Omental fat pad (tissue), 4 donors: ENCODE measurements around the gene CTDSPL. TPM values are rescaled to one million over a fixed set of nuclear protein-coding genes. Genes with fewer than 3 reads are reported as not detected.
"Not testable (repeated sequence)": the region's sequence is repeated elsewhere in the genome, so short reads cannot be mapped to it uniquely, and the experiment has no call there.

Experiments used
- ATAC-seq: fragments of 150-250 bp; one replicate; pipeline ENCODE4 v1.9.1; 2016; ENCODE audit warnings: mild to moderate bottlenecking, moderate library complexity; ENCODE audit not compliant: low FRiP score
- DNase-seq: peaks from one replicate; pipeline ENCODE4 v3.0.0-alpha.2; 2019; ENCODE audit warnings: low spot score
- small RNA-seq: library from RNA; depleted of rRNA; stranded (forward); fragments of <200 nt; gene quantifications from one replicate; pipeline ENCODE3, GENCODE V24; 2016
- total RNA-seq, 4 donors: library from RNA; depleted of rRNA; stranded (reverse); fragments of >200 nt; gene quantifications; one replicate each; pipeline ENCODE4 v1.1.0, GENCODE V29; 2016
- TF ChIP-seq, protein P1 (sequence below), 3 donors: fragments of 450-650 bp; IDR thresholded peaks; one replicate each; pipeline ENCODE4 v1.5.1; 2016 to 2017; ENCODE audit warnings: antibody characterized with exemption in 3 of 3, mild to moderate bottlenecking in 3 of 3, moderate library complexity in 2 of 3

Gene CTDSPL
- total RNA-seq, 4 donors from 2014 or later, result 23.9 to 41.8 (median 33.2) TPM

DNA sequence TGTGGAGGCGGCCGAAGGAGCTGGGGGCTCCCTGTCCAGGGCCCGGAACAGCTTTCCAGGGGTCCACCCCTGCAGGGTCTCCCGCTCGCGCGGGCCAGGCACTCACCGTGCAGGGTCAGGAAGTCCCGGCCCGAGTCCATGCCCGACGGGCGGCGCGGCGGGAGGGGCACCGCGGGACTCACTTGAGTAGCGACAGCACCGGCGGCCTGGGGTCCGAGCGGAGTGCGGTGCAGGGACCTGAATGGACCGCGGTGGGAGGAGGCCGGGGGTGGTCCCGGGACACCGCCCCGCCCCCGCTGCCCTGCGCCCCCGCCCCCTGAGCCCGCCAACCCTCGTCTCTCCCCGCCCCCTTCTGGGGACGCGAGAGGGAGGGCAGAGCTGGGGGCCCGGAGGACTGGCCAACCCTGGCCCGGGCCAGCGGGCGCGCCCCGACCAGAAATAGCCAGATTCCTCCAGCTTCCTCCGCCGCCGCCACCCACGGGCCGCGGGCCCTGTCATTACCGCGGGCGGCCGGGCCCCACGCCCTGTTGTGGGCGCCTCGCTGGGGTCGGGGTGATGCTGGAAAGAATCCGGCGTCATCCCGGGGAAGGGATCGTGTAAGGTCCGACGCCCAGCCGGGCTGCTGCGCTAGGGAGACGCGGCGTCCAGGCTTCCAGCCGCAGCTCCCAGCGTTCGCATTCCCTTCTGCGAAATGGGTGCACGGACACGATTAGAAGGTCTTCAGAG lies 167.9 kb downstream of the CTDSPL start, which contains the start of gene PLCD1:
Gene PLCD1 (minus strand): TSS at position 243 of the 726 bp plus-strand sequence. CDS start 103 bp downstream, at position 140.
- peak; percentile 14 for ATAC-seq
- no peak for DNase-seq
- TF ChIP-seq, protein P1, sequence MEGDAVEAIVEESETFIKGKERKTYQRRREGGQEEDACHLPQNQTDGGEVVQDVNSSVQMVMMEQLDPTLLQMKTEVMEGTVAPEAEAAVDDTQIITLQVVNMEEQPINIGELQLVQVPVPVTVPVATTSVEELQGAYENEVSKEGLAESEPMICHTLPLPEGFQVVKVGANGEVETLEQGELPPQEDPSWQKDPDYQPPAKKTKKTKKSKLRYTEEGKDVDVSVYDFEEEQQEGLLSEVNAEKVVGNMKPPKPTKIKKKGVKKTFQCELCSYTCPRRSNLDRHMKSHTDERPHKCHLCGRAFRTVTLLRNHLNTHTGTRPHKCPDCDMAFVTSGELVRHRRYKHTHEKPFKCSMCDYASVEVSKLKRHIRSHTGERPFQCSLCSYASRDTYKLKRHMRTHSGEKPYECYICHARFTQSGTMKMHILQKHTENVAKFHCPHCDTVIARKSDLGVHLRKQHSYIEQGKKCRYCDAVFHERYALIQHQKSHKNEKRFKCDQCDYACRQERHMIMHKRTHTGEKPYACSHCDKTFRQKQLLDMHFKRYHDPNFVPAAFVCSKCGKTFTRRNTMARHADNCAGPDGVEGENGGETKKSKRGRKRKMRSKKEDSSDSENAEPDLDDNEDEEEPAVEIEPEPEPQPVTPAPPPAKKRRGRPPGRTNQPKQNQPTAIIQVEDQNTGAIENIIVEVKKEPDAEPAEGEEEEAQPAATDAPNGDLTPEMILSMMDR (IDR thresholded peaks at IDR 0.05), result no peak

DNA sequence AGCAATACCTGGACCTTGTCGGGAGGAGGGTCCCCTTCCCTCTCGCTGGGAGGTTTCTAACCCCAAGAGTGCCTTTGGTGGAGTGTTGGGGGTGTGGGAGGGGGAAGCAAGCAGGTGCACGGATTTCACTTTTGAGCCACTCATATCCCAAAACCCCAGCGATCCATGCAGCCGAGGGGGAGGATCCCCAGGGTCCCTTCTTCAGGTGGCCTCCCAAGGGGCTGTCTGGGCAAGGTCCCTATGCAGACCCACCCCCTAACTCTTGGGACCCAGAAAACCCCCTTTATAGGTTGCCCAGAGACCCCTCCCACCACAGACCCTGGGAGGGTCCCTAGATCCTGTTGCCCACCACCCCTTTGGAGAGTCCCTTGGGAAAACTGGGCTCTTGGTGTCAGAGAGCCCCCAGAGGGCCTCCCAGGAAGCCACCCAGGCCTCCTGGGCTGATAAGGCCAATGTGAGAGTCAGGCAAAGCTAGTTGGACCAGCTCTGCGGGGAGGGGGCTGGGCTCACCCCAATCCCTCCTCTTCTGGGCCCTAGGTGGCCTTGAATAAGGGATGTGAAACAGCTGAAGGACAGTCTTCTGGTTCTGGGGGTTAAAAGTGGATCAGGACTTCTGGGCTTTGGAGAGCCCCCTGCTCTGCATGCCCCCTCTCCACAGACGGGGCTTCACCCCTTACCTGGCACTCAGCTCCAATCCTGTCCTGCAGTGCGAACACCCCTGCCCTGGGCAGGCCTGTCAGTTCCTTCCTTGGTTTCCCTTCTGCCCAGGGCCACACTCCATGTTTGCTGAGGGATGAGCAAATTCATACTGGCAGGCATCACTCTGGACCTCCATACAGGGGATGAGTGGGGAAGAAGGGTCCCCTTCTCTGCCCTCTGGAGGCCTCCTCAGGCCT lies 168.7 kb downstream of the CTDSPL start:
- TF ChIP-seq, protein P1 (IDR thresholded peaks at IDR 0.05), result no peak
- no peak for ATAC-seq
- no peak for DNase-seq

DNA sequence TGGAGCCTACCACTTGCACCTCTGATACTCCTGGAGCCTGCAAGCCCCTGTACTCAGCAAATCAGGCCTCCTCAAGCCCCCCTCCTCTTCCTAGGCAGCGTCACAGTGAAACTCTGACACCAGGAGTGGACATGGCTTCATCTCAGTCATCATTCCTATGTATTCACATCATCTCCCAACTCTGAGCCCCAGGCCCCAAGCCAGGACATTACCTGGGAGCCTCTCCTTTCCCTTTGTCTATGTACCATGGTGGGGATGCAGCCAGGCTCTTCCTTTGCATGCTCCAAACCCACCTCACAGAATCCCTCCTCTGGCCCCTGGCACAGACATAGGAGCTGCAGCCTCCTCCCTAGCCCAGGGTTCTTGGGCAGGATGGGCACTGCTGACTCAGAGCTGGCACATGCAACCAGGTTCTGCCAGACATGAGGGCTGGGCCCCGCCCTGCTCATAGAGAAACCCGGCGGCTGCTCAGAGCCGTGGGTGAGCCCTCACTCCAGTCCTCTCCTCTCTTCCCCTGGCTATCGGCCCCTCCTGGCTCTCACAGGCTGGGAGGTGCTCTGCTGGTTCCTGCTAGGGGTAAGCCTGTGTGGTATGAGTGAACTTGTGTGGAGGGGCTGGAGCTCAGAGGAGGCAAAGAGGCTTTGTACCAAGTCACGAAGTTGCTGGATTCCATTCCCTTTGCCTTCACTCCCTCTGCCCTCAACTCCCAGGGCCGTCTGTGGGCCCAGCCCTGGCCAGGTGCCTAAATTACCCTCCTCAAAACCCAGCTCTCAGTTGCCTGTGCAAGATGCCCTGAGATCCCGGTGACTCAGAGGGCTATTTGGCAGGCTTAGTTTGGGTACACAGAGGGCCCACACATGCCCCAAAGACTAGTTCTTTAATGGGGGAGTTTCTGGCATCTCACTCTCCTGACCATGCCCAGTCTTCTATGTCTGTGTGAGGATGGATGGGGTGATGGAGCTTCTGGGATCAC lies 169.6 kb downstream of the CTDSPL start:
- ATAC-seq (peak; percentile 80), DNase-seq (peak; percentile 51)
- TF ChIP-seq, protein P1 (IDR thresholded peaks at IDR 0.05), result no peak

DNA sequence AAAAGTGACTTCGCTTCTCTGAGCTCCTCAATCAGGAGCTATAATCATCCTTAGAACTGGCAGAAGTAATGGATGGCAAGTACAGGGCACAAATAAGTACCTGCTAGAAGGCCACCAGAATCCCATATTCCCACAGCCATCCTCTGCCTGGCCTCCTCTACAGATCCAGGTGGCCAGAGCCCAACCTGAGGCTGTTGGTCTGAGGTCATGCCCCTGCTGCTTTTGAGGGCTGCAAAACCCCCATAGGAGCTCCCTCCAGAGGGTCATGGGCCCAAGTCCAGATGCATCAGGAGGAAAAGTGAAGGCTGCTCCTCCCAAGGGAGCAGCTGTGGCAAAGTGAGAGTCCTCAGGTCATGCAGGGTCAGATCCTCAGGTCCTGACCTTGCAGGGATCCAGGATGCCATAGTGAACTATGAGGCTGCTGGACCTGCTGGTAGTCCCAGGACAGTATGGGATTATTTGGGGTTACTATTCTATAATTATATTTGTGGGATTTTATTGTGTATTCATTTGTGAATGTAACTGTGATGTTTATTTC lies 170.7 kb downstream of the CTDSPL start:
- no peak for DNase-seq
- TF ChIP-seq, protein P1 (IDR thresholded peaks at IDR 0.05), result no peak
- no peak for ATAC-seq

DNA sequence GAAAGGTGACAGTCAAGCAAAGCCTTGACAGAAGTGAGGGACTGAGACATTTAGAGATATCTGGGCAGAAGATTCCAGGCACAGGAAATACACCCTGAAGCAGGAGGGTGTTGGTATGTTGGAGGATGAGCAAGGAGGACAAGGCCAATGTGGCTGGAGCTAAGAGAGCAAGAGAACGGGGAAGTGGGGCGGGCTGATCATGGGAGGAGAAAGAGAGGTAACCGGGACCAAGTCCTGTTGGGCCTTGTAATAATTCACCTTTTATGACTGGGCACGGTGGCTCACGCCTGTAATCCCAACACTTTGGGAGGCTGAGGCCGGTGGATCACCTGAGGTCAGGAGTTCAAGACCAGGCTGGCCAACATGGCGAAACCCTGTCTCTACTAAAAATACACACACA lies 171.9 kb downstream of the CTDSPL start:
- ATAC-seq, DNase-seq: not testable (repeated sequence)

Small RNA genes lying within 50 kb of the gene (small RNA-seq; reads per million reads assigned to genes)
- gene MIR26A1, result 1.3 reads per million, percentile 8 among the genes with 10 or more reads in this experiment
- gene RF00019, result not detected

Other genes with a start within 250 kb of the CTDSPL start
- 10 to 100 TPM in 1 of 4 donors, 1 to 10 TPM in 3; 4.4 to 15.0 (median 5.6) TPM for gene VILL, start 128.9 kb downstream of the CTDSPL start, total RNA-seq
- 10 to 100 TPM; 12.5 to 24.4 (median 19.0) TPM for gene PLCD1, start 167.8 kb downstream of the CTDSPL start, total RNA-seq
- gene DLEC1, start 177.3 kb downstream of the CTDSPL start, total RNA-seq, result 1 to 10 TPM in 3 of 4 donors, under 1 TPM in 1; 0.47 to 5.5 (median 1.4) TPM